Mesothelial cell of epicardium (in vitro differentiated cells): ENCODE measurements around the gene FGA. TPM values are rescaled to one million over a fixed set of nuclear protein-coding genes. Genes with fewer than 3 reads are reported as not detected.

ENCODE experiments used
- DNase-seq, 2 experiments: peaks; one replicate each; pipeline ENCODE4 v3.0.0; 2021; ENCODE audit warnings: low spot score in 2 of 2; ENCODE audit not compliant: unreplicated experiment in 2 of 2
- H3K27ac Mint-ChIP-seq: 2 replicates; pipeline ENCODE4 v1.8.0; 2021; ENCODE audit warnings: mixed read lengths
- H3K27me3 Mint-ChIP-seq: 2 replicates; pipeline ENCODE4 v1.8.0; 2021; ENCODE audit warnings: low read depth, mixed read lengths
- H3K36me3 Mint-ChIP-seq: 2 replicates; pipeline ENCODE4 v1.8.0; 2021; ENCODE audit warnings: mixed read lengths
- H3K4me1 Mint-ChIP-seq: 2 replicates; pipeline ENCODE4 v1.8.0; 2021; ENCODE audit warnings: mixed read lengths
- H3K4me3 Mint-ChIP-seq: 2 replicates; pipeline ENCODE4 v1.8.0; 2021; ENCODE audit warnings: mild to moderate bottlenecking, moderate library complexity, mixed read lengths
- H3K9me3 Mint-ChIP-seq: 2 replicates; pipeline ENCODE4 v1.8.0; 2021; ENCODE audit warnings: mixed read lengths
- total RNA-seq: library from RNA; stranded (reverse); gene quantifications from 3 replicates; pipeline ENCODE4 v1.2.1, GENCODE V29; 2021
- TF ChIP-seq, protein P1 (sequence below): fragments of 200-600 bp; sonication (generic); IDR thresholded peaks from one replicate; pipeline ENCODE4 v1.5.0; 2021; ENCODE audit warnings: antibody characterized with exemption; ENCODE audit not compliant: unreplicated experiment

The FGA gene
- total RNA-seq, 1 donor from 2014 or later = not detected

DNA sequence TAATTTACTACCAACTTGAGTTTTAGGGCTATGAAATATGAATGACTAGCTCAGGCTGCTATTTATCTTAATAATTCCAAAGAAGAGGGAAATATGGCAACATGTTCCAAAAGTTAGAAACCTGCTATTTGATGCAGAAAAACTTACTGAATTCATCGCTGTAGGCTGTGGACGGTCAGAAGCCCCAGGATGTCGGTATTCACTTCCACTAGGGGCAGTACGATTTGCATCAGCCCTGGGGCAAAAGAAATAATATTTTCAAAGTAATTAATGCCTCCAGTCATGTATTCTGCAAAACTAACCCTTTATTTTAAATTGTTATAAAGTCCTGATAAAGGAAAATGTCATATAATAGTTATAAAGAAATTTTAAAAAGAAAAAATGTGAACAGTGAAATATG is 44.9 kb downstream of the FGA start:
- TF ChIP-seq, protein P1, sequence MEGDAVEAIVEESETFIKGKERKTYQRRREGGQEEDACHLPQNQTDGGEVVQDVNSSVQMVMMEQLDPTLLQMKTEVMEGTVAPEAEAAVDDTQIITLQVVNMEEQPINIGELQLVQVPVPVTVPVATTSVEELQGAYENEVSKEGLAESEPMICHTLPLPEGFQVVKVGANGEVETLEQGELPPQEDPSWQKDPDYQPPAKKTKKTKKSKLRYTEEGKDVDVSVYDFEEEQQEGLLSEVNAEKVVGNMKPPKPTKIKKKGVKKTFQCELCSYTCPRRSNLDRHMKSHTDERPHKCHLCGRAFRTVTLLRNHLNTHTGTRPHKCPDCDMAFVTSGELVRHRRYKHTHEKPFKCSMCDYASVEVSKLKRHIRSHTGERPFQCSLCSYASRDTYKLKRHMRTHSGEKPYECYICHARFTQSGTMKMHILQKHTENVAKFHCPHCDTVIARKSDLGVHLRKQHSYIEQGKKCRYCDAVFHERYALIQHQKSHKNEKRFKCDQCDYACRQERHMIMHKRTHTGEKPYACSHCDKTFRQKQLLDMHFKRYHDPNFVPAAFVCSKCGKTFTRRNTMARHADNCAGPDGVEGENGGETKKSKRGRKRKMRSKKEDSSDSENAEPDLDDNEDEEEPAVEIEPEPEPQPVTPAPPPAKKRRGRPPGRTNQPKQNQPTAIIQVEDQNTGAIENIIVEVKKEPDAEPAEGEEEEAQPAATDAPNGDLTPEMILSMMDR = no peak
- Mint-ChIP-seq H3K9me3 (peaks cover 7% of the 10 kb centered on the region), H3K36me3 (peaks cover 33% of the 10 kb centered on the region), H3K27ac (no peak overlapping the region), H3K27me3 (no peaks in the 10 kb centered on the region), H3K4me3 (no peak overlapping the region), H3K4me1 (peaks cover 18% of the 10 kb centered on the region)
- no peak for DNase-seq

DNA sequence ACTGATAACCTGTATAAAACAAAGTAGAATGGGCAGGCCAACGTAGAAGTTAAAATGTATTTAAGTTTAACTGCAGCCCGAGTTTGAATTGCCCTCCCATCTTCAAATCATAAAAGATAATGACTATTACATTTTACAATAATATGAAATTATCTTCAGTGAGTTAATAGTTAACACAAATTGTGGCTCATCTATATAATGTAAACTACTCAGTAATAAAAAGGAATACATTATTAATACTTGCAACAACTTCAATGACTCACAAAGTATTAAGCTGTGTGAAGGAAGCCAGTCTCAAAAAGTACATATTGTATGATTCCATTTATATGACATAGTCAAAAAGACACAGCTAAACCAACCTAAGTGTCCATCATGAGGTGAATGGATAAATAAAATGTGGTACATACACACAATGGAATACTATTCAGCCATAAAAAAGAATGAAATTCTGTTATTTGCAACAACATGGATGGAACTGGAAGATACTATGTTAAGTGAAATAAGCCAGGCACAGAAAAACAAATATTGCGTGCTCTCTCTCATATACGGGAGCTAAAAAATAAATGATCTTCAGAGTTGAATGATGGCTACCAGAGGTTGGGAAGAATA is 48.2 kb downstream of the FGA start:
- DNase-seq = no peak
- Mint-ChIP-seq H3K27me3 (no peaks in the 10 kb centered on the region), H3K9me3 (peaks cover 7% of the 10 kb centered on the region), H3K27ac (no peak overlapping the region), H3K4me1 (no peaks in the 10 kb centered on the region), H3K4me3 (no peak overlapping the region), H3K36me3 (peaks cover 49% of the 10 kb centered on the region)
- TF ChIP-seq, protein P1 = no peak

Other genes with a start within 250 kb of the FGA start
- gene DCHS2, start 98.9 kb downstream of the FGA start, total RNA-seq = 4.1 to 5.1 TPM (median 4.8 TPM) in 3 replicates
- 81.7 to 88.6 TPM (median 88.3 TPM) in 3 replicates for gene PLRG1, start 40.3 kb downstream of the FGA start, total RNA-seq
- 0.31 to 0.93 TPM (median 0.64 TPM) in 3 replicates for gene FGB, start 27.7 kb downstream of the FGA start, total RNA-seq
- gene FGG, start 21.9 kb upstream of the FGA start, total RNA-seq = 1.0 to 2.5 TPM (median 1.6 TPM) in 3 replicates
- 20.3 to 23.3 TPM (median 22.9 TPM) in 3 replicates for gene LRAT, start 153.3 kb upstream of the FGA start, total RNA-seq
- 0.33 to 0.43 TPM (median 0.36 TPM) in 3 replicates for gene RBM46, start 190.5 kb upstream of the FGA start, total RNA-seq